DMS114 treated with DMSO at 0.1 percent for 48 hours (cell line): ENCODE data around the gene SAMD11.

ENCODE experiments used
- DNase-seq: peaks from one replicate; lab custom pipeline; 2025; ENCODE audit not compliant: unreplicated experiment; lab: John Stamatoyannopoulos, UW

SAMD11 gene

GRCh38 chr1:916173-917075 lies 7.3 kb upstream of the SAMD11 start:
- no peak for DNase-seq

GRCh38 chr1:917076-917459 lies 6.7 kb upstream of the SAMD11 start:
- DNase-seq, result no peak

- DNase-seq, result no peak
Measured at GRCh38 chr1:917466-918091, 6.1 kb upstream of the SAMD11 start.

- DNase-seq, result no peak
Measured at GRCh38 chr1:918353-918752, 5.4 kb upstream of the SAMD11 start.

- DNase-seq, result no peak
Measured at GRCh38 chr1:918843-919242, 4.9 kb upstream of the SAMD11 start.

GRCh38 chr1:919271-919872 lies 4.4 kb upstream of the SAMD11 start:
- DNase-seq, result no peak

GRCh38 chr1:920010-920409 lies 3.7 kb upstream of the SAMD11 start:
- DNase-seq, result no peak

- no peak for DNase-seq
Measured at GRCh38 chr1:920521-920920, 3.2 kb upstream of the SAMD11 start.

GRCh38 chr1:921011-921837 lies 2.5 kb upstream of the SAMD11 start:
- DNase-seq, result peak; percentile 64

GRCh38 chr1:923991-924655 lies 400 bp downstream of the SAMD11 start:
- no peak for DNase-seq

- no peak for DNase-seq
Measured at GRCh38 chr1:924656-925560, 1.2 kb downstream of the SAMD11 start.

- DNase-seq, result no peak
Measured at GRCh38 chr1:925561-926421, 2.1 kb downstream of the SAMD11 start.

- no peak for DNase-seq
Measured at GRCh38 chr1:927234-927633, 3.5 kb downstream of the SAMD11 start.

- no peak for DNase-seq
Measured at GRCh38 chr1:927748-928147, 4.0 kb downstream of the SAMD11 start.

- DNase-seq, result no peak
Measured at GRCh38 chr1:928825-929661, 5.3 kb downstream of the SAMD11 start.

GRCh38 chr1:929712-930632 lies 6.2 kb downstream of the SAMD11 start:
- no peak for DNase-seq

- DNase-seq, result no peak
Measured at GRCh38 chr1:930633-931138, 7.0 kb downstream of the SAMD11 start.
